Large intestine (tissue), 12 donors: Measurements from ENCODE around the gene BRI3BP. TPM values are rescaled to one million over a fixed set of nuclear protein-coding genes. Genes with fewer than 3 reads are reported as not detected.
A peak's percentile ranks its signal among the peaks of the same experiment; 100 is the strongest.

ENCODE experiments used
- DNase-seq, 2 donors: peaks; one replicate each; pipeline versions ENCODE4 v3.0.0 to v3.0.0-alpha.2; 2013
- H3K27ac ChIP-seq: one replicate; pipeline ENCODE4 v1.5.1; 2013; ENCODE audit warnings: low read length
- H3K27me3 ChIP-seq: 2 replicates; pipeline ENCODE4 v1.6.1; 2013; ENCODE audit warnings: low read length; ENCODE audit not compliant: control insufficient read depth, insufficient read depth
- H3K36me3 ChIP-seq: 2 replicates; pipeline ENCODE4 v1.6.1; 2013; ENCODE audit warnings: low read length; ENCODE audit not compliant: control insufficient read depth, insufficient read depth
- H3K4me1 ChIP-seq: one replicate; pipeline ENCODE4 v1.6.1; 2013; ENCODE audit warnings: low read length; ENCODE audit not compliant: control insufficient read depth, insufficient read depth
- H3K4me3 ChIP-seq: one replicate; pipeline ENCODE4 v1.5.1; 2013; ENCODE audit warnings: low read length
- H3K9me3 ChIP-seq: one replicate; pipeline ENCODE4 v1.6.1; 2013; ENCODE audit warnings: mild to moderate bottlenecking, low read depth, low read length, moderate library complexity; ENCODE audit not compliant: control insufficient read depth
- WGBS: methylation state at CpG from one replicate; pipeline ENCODE4 v1.1.5; 2013; ENCODE audit warnings: low lambda C conversion rate; ENCODE audit not compliant: insufficient coverage; 5-methylcytosine and 5-hydroxymethylcytosine counted together
- long read RNA-seq, 11 donors: transcript quantifications; one replicate each; lab custom pipeline, GENCODE V29; 2026
- polyA plus RNA-seq: library from polyadenylated mRNA; unstranded; fragments of 120-200 nt; gene quantifications from one replicate; pipeline ENCODE4 v1.2.1, GENCODE V29; 2013

Gene BRI3BP, protein sequence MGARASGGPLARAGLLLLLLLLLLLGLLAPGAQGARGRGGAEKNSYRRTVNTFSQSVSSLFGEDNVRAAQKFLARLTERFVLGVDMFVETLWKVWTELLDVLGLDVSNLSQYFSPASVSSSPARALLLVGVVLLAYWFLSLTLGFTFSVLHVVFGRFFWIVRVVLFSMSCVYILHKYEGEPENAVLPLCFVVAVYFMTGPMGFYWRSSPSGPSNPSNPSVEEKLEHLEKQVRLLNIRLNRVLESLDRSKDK
- polyA plus RNA-seq, result 29.1 TPM
- long read RNA-seq, donor 1, full-length matches to known transcripts, result 7 of 31 reads
- long read RNA-seq, donor 1, partial matches to known transcripts, result 24 of 31 reads
- long read RNA-seq, donor 1, other reads (novel, unspliced or antisense), result 0 of 31 reads
- long read RNA-seq, donor 2, full-length matches to known transcripts, result 17 of 28 reads
- long read RNA-seq, donor 2, partial matches to known transcripts, result 11 of 28 reads
- long read RNA-seq, donor 2, other reads (novel, unspliced or antisense), result 0 of 28 reads
- long read RNA-seq, donor 3, result 0 reads
- long read RNA-seq, donor 4, full-length matches to known transcripts, result 2 of 8 reads
- long read RNA-seq, donor 4, partial matches to known transcripts, result 6 of 8 reads
- long read RNA-seq, donor 4, other reads (novel, unspliced or antisense), result 0 of 8 reads
- long read RNA-seq, donor 5, full-length matches to known transcripts, result 7 of 7 reads
- long read RNA-seq, donor 5, partial matches to known transcripts, result 0 of 7 reads
- long read RNA-seq, donor 5, other reads (novel, unspliced or antisense), result 0 of 7 reads
- long read RNA-seq, donor 6, full-length matches to known transcripts, result 15 of 22 reads
- long read RNA-seq, donor 6, partial matches to known transcripts, result 7 of 22 reads
- long read RNA-seq, donor 6, other reads (novel, unspliced or antisense), result 0 of 22 reads
- long read RNA-seq, donor 7, full-length matches to known transcripts, result 2 of 2 reads
- long read RNA-seq, donor 7, partial matches to known transcripts, result 0 of 2 reads
- long read RNA-seq, donor 7, other reads (novel, unspliced or antisense), result 0 of 2 reads
- long read RNA-seq, donor 8, full-length matches to known transcripts, result 17 of 35 reads
- long read RNA-seq, donor 8, partial matches to known transcripts, result 18 of 35 reads
- long read RNA-seq, donor 8, other reads (novel, unspliced or antisense), result 0 of 35 reads
- long read RNA-seq, donor 9, full-length matches to known transcripts, result 5 of 5 reads
- long read RNA-seq, donor 9, partial matches to known transcripts, result 0 of 5 reads
- long read RNA-seq, donor 9, other reads (novel, unspliced or antisense), result 0 of 5 reads
- long read RNA-seq, donor 10, full-length matches to known transcripts, result 12 of 24 reads
- long read RNA-seq, donor 10, partial matches to known transcripts, result 12 of 24 reads
- long read RNA-seq, donor 10, other reads (novel, unspliced or antisense), result 0 of 24 reads
- long read RNA-seq, donor 11, full-length matches to known transcripts, result 13 of 18 reads
- long read RNA-seq, donor 11, partial matches to known transcripts, result 5 of 18 reads
- long read RNA-seq, donor 11, other reads (novel, unspliced or antisense), result 0 of 18 reads

DNA sequence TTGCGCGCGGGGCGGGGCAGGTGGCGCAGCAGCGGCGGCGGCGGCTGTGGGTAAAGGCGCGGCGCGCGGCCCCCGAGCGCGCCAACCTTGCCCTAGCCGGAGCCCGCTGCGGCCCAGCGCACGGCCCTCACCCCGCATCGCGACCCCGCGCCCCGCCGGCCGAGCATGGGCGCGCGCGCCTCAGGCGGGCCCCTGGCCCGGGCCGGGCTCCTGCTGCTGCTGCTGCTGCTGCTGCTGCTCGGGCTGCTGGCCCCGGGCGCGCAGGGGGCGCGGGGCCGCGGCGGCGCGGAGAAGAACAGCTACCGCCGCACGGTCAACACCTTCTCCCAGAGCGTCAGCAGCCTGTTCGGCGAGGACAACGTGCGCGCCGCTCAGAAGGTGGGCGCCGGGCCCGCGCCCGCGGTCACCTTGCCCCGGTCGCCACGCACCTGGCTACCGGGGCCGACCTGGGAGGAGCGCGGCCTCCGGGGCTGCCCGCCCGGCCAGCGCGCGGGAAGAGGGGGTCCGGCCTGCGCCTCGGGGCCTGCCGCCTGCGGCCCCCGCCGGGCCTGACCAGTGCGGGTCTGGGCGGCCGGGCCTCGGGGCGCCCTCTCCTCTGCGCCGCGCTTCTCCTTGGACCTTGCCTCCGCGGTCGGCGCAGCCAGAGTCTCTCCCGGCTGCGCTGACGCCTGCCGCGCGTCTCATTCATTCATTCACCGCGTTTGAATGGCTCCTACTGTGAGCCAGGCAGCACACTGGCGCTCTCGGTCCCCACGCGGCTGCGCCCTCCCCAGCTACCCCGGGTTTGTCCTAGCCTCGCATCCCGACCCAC is at the start of gene BRI3BP:
TSS of gene BRI3BP (plus strand) at position 20 of the 811 bp plus-strand sequence. CDS start at position 166, 146 bp downstream.
- WGBS, result no CpG with 5 or more reads among the region's 112 CpGs

DNA sequence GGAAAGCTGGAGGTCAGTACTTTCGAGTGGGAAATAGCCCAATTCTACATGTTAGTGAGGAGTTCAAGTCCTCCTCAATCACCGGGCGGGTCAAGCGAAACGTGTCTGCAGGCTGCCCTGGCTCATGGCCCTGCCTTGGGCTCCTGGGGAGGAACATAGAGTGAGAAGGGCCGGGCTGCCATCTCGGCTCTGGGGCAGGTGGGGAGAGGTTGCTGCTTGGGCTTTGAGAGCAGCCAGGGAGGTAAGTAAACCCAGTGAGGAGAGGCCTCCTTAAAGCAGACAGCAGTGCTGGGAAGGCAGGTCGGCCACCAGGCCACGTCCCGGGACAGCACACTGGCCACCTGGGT is 47.0 kb upstream of the BRI3BP start:
- no peak for DNase-seq
- WGBS, result no CpG with 5 or more reads among the region's 10 CpGs

More for the DNA sequence above, at the start of gene BRI3BP:
- H3K27ac ChIP-seq, result peak within 1 kb of the TSS; percentile 89
- DNase-seq, result peak; percentile 38 to 83
- H3K27me3 ChIP-seq, result no peaks in the 10 kb centered on the region
- H3K36me3 ChIP-seq, result no peaks in the 10 kb centered on the region
- H3K4me1 ChIP-seq, result peaks cover 6% of the 10 kb centered on the region
- no peaks in the 10 kb centered on the region for H3K9me3 ChIP-seq
- H3K4me3 ChIP-seq, result peak within 1 kb of the TSS; percentile 71

DNA sequence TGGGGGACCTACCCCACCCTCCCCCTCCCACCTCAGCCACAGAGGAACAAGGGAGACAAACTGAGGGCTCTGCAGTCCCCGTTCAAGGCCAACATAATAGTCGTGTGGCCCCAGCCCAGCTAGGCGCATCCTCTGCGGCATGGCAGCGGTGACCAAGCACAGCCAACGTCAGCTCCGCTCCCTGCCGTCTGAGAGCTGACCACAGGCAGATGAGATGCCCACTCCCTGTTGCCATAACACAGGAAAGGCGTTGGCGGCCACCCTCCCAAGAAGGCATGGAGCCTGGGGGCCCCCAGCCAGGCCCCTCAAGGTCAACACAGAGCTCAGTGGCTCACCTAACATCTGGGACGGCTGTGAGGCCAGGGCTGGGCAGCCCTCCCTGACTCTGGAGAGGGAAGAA is 46.4 kb upstream of the BRI3BP start:
- no peaks in the 10 kb centered on the region for H3K27me3 ChIP-seq
- no peak for DNase-seq
- no peak overlapping the region for H3K4me3 ChIP-seq
- H3K4me1 ChIP-seq, result no peaks in the 10 kb centered on the region
- H3K9me3 ChIP-seq, result no peaks in the 10 kb centered on the region
- H3K36me3 ChIP-seq, result peaks cover 44% of the 10 kb centered on the region
- no CpG with 5 or more reads among the region's 11 CpGs for WGBS
- no peak overlapping the region for H3K27ac ChIP-seq

More for the DNA sequence above, 47.0 kb upstream of the BRI3BP start:
- Histone ChIP-seq H3K4me3 (no peak overlapping the region), H3K27ac (no peak overlapping the region), H3K36me3 (peaks cover 40% of the 10 kb centered on the region), H3K27me3 (no peaks in the 10 kb centered on the region), H3K4me1 (no peaks in the 10 kb centered on the region), H3K9me3 (no peaks in the 10 kb centered on the region)

DNA sequence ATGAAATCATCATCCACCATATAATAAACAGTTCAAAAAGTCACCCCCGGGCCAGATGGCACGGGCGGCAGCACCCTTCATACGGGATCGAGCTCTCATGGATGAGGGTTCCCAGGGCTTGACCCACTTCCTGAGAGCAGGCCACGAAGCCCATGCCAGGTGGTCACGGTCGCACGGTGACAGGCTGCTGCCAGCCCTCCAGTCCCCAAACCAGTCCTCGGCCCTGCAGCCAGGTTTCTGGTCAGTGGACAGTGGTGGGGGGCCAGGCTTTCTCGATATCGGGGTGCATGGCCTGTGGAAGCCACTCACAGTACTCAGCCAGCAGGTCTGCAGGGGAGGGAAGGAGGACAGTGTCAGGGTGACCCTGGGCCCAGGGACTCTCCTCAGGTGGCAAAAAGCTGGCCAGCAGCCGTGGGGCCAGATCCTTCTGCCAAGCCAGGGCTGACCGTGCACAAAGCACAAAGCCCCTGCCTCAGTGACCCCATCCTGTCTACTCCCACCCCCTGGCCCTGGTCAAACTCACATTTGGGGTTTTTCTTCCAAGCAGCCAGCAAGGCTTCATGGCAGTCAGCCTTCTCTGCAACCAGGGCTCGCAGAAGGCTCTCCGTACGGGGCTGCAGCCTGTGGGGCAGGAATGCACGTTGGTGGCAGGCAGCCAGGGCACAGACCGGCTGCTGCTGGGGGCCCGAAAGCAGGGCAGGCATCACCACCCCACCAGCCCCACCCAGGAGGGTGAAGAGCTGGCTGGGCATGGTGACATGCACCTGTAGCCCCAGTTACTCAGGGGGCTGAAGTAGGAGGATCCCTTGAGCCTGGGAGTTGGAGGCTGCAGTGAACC is 45.7 kb upstream of the BRI3BP start:
- Histone ChIP-seq H3K36me3 (peaks cover 51% of the 10 kb centered on the region), H3K4me1 (no peaks in the 10 kb centered on the region), H3K27me3 (no peaks in the 10 kb centered on the region), H3K27ac (no peak overlapping the region), H3K9me3 (no peaks in the 10 kb centered on the region), H3K4me3 (no peak overlapping the region)
- no CpG with 5 or more reads among the region's 20 CpGs for WGBS
- no peak for DNase-seq

DNA sequence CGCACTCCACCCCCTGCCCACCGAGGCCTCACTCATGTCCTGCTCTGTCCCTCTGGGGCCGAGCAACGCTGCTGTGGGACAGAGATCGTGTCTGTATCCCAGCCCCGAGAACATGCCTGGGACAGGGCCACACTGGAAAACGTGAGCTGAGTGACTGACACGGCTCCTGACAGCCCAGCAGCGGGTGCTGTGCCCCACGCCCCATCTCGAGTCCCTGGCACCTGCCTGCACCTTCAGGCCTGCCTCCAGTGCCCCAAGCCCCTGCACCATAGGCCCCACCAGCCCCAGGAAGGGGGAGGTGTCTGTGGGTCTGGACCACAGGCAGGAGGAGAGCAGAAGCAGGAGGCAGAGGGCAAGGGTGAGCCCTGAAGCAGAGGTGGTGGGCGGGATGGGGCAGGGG is 44.4 kb upstream of the BRI3BP start:
- Histone ChIP-seq H3K36me3 (peaks cover 62% of the 10 kb centered on the region), H3K9me3 (no peaks in the 10 kb centered on the region), H3K4me3 (no peak overlapping the region), H3K27ac (no peak overlapping the region), H3K4me1 (no peaks in the 10 kb centered on the region), H3K27me3 (no peaks in the 10 kb centered on the region)
- no peak for DNase-seq
- WGBS, result no CpG with 5 or more reads among the region's 12 CpGs

DNA sequence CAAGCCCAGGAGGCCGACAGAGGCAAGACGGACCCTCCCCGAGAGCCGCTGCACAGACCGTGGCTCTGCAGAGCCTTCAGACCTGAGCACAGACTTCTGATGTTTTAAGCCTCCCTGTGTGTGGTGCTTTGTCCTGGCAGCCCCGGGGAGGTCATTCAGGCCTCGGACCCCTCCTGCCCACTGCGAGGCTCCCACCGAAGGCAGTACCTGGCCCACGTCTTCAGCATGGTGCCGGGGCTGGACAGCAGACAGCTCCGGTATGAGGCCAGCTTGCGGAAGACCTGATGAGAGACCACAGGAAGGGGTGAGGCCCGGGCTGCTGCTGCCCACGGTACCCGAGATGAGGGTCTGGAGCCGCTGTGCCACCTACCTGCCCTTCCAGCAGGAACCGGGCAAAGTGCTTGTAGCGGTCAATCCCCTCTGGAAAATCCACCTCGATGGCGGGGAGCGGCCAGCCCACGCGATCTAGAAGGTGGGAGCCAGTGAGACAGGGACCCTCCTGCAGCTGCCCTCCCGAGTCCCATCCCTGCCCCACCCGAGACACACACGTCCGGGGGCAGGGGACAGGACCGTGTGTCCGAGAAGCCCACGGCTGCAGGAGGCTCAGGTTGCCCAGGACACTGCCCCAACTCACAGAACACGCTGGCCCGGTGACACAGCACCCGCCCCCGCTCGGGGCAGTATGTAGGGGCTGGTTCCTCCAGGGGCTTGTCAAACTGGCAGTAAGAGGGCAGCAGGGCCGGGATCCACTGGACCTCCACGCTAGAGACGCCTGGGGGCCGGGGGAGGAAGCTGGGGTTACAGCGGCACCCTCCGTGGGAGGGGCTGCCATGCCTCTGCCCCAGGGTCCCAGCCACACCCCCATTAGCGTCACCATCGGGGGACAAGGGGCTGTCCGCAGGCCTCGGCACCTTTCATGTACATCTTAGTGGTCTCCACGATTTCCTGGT is 43.4 kb upstream of the BRI3BP start:
- Histone ChIP-seq H3K4me1 (no peaks in the 10 kb centered on the region), H3K27me3 (no peaks in the 10 kb centered on the region), H3K27ac (no peak overlapping the region), H3K9me3 (no peaks in the 10 kb centered on the region), H3K4me3 (no peak overlapping the region), H3K36me3 (peaks cover 69% of the 10 kb centered on the region)
- DNase-seq, result no peak
- WGBS, result no CpG with 5 or more reads among the region's 47 CpGs

DNA sequence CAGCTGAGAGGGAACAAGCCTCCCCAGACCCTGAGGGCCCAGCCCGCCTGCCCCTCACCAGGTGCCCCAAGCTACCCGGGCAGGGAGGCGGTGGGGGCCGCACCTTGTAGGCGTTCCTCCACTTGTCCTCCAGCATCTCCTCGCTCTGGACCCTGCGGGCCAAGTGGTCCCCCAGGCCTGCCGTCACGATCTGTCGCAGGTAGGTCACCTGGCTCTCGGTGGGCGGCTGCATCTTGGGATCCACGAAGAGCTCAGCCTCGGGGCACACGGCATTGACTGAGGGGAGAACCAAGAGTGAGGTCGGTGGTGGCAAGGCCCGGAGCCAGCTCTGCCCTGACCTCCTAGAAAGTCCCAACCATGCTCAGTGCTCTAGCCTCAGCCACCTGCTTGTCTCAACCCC is 41.1 kb upstream of the BRI3BP start:
- DNase-seq, result no peak
- H3K9me3 ChIP-seq, result no peaks in the 10 kb centered on the region
- no peak overlapping the region for H3K27ac ChIP-seq
- H3K27me3 ChIP-seq, result no peaks in the 10 kb centered on the region
- WGBS, result no CpG with 5 or more reads among the region's 17 CpGs
- no peak overlapping the region for H3K4me3 ChIP-seq
- peaks cover 76% of the 10 kb centered on the region for H3K36me3 ChIP-seq
- no peaks in the 10 kb centered on the region for H3K4me1 ChIP-seq

DNA sequence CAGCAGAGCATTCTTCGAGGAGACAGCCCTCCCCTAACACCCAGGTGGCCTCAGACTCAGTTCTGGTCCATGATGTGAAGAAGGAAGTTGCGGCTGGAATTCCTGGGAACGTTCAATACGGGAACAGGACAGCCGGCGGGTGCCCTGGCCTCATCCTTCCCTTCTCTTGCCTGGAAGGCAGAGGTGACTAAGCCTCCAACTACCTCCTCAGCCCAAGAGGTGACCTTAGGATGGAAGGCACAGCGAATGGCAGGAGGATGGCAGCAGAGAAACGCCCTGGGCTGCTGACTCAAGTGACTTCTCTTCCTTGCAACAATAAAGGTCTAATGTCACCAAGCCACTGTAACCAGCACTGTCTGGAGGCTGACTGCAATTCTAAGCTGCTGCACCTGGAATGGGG is 40.6 kb upstream of the BRI3BP start:
- WGBS, result 96% methylated on average over 4 of the region's 8 CpGs
- H3K27me3 ChIP-seq, result no peaks in the 10 kb centered on the region
- no peak for DNase-seq
- H3K36me3 ChIP-seq, result peaks cover 72% of the 10 kb centered on the region
- H3K4me1 ChIP-seq, result no peaks in the 10 kb centered on the region
- H3K9me3 ChIP-seq, result no peaks in the 10 kb centered on the region
- no peak overlapping the region for H3K4me3 ChIP-seq
- no peak overlapping the region for H3K27ac ChIP-seq
